NOMO-1 treated with dmso at 0.1 percent for 144 hours (cell line): Measurements from ENCODE around the gene SIPA1L3.
"Not testable (repeated sequence)": the region's sequence is repeated elsewhere in the genome, so short reads cannot be mapped to it uniquely, and the experiment has no call there.

Experiments used
- DNase-seq: peaks from one replicate; lab custom pipeline; 2025; ENCODE audit not compliant: unreplicated experiment; lab: John Stamatoyannopoulos, UW

Gene SIPA1L3, protein sequence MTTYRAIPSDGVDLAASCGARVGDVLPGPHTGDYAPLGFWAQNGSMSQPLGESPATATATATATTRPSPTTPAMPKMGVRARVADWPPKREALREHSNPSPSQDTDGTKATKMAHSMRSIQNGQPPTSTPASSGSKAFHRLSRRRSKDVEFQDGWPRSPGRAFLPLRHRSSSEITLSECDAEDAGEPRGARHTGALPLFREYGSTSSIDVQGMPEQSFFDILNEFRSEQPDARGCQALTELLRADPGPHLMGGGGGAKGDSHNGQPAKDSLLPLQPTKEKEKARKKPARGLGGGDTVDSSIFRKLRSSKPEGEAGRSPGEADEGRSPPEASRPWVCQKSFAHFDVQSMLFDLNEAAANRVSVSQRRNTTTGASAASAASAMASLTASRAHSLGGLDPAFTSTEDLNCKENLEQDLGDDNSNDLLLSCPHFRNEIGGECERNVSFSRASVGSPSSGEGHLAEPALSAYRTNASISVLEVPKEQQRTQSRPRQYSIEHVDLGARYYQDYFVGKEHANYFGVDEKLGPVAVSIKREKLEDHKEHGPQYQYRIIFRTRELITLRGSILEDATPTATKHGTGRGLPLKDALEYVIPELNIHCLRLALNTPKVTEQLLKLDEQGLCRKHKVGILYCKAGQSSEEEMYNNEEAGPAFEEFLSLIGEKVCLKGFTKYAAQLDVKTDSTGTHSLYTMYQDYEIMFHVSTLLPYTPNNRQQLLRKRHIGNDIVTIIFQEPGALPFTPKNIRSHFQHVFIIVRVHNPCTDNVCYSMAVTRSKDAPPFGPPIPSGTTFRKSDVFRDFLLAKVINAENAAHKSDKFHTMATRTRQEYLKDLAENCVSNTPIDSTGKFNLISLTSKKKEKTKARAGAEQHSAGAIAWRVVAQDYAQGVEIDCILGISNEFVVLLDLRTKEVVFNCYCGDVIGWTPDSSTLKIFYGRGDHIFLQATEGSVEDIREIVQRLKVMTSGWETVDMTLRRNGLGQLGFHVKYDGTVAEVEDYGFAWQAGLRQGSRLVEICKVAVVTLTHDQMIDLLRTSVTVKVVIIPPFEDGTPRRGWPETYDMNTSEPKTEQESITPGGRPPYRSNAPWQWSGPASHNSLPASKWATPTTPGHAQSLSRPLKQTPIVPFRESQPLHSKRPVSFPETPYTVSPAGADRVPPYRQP (N-terminal part only)

DNA sequence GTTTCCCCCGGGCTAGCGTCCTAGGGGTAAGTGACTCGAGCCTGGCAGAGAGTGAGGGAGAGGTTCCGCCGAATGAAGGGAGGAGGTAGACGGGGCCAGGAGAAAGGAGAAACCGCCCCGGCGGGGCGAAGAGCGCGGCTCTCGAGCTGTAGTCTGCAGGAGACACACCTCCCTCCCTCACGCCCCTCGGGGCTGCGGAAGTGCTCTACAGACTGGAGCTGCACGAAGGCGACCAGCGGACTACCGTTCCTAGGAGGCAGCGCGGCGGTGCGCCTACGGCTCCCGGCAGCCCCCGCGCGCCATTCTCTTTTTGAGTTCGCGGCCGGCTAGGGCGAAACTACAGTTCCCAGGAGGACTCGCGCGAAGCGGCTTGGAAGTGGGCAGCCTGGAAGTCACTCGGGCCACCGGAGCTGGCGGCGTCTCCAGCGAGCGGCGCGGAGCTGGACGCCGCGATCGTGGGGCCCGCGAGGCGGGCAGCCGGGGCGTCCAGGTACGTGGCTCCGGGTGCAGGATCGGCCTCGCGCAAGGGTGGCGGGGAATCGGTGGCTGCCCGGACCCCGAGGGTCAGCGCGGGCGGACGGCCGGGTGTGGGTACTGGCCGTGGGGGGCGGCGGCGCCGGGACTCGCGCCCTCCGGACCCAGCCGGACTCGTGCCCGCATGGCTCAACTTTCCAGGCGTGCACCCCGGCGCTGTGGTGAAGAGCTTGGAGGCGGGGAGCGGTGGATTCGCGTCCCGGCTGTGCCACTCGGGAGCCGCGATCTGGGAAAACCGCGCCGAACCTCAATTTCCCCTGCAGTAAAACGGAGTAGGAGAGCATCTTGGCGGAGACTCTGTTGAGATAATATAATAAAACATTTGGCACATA is at the start of gene SIPA1L3:
TSS of gene SIPA1L3 (plus strand) at position 340 of the 866 bp plus-strand sequence. CDS start 174,358 bp downstream, outside the sequence.
- DNase-seq, result peak; percentile 98

DNA sequence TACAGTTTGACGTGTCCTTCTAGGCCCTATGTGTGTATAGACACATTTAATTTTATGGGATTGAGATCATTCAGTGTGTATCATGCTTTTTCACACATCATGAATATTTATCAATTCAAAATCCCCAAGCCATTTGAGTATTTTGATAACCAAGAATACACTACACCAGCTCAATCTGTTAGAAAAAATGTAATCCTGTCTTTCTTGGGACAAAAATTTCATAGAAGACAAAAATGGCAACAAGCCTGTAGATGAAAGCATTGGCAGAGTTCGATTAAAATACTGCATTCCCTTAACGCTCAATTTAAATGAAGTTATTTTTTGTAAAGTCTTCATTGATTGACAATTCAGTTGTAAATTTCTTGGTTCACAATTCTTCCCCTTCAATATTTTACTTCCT is 42.5 kb upstream of the SIPA1L3 start:
- DNase-seq, result no peak

DNA sequence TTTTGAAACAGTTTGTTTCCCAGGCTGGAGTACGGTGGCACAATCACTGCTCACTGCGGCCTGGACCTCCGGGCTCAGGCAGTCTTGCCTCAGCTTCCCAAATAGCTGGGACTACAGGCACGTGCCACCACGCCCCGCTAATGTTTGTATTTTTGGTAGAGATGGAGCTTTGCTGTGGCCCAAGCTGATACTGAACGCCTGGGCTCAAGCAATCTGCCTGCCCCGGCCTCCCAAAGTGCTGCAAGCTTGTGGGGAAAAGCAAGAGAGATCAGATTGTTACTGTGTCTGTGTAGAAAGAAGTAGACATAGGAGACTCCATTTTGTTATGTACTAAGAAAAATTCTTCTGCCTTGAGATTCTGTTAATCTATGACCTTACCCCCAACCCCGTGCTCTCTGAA is 41.1 kb upstream of the SIPA1L3 start:
- DNase-seq, result not testable (repeated sequence)

DNA sequence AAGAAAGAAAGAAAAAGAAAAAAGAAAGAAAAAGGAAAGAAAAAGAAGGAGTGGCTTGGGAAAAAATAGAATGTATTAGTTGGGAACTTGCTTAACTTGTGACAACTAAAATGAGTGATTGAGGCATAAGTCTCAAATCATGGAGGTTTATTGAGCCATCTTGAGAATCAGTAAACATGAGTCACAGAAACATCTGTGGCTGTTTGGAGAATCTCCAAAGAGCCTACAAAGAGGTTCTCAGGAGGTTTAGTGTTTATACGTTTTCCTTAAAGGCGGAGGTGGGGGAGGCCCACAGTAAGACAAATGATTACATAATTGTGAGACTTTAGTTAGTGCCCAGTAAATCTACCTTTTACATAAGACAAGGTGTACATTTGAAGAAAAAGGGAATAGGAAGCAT is 39.2 kb upstream of the SIPA1L3 start:
- no peak for DNase-seq

DNA sequence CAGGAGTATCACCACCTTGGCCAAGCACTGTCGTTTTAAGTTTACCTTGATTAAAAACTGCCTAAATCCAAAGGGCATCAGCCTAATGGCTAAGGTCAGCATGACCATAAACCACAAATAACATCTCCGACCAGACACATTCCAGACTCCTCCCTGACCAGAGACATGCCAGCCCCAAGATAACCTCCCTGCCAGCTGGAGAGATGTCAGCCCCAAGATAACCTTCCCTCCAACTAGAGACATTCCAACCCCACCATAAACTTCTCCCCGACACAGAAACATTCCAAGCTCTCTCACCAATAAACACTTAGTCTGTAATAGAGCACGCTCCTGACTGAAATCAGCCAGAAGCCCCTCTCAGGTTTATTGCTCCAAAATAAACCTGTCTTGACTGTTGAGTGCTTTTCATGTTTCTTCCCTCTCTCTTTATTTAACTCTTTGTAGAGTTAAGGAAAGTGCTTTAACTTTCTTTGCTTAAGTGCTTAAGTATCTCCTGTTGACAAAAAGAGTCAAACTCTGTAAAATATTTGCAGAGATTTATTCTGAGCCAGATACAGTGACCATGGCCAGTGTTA is 37.2 kb upstream of the SIPA1L3 start:
- DNase-seq, result no peak

DNA sequence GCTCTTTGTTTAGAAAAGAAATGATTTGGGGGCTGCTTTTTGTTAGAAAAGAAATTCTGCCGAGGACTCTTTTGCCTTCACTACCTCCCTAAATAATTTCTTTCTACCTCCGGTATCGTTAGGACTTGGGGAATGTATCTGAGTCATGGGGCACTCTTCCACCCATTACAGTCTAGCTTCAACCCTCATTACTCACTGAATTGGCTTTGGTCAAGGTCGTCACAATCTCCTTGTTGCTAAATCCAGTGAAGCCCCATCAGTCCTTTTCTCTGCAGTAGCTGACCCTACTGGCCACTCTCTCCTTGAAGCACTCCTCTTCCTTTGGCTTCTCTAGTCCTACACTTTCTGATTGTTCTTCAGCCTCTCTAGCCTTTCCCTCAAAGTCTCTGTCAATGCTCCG is 34.6 kb upstream of the SIPA1L3 start:
- DNase-seq, result no peak

DNA sequence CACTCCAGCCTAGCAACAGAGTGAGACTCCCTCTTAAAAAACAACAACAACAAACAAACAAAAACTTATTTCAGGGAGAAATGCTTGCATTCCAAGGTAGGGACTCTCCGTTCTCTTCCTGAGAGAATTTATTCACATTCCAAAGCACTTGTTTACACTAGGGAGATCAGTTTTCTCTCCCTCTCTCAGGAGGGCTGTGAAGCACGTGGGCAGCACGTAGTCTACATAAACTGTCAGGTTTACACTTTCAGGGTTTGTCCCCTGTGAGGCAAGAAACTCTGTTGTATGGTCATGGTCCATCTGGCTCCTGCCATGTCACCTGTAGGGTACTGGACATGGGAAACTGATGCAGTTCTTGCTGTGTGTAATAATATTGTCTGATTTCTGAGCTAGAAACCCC is 32.2 kb upstream of the SIPA1L3 start:
- DNase-seq, result no peak

DNA sequence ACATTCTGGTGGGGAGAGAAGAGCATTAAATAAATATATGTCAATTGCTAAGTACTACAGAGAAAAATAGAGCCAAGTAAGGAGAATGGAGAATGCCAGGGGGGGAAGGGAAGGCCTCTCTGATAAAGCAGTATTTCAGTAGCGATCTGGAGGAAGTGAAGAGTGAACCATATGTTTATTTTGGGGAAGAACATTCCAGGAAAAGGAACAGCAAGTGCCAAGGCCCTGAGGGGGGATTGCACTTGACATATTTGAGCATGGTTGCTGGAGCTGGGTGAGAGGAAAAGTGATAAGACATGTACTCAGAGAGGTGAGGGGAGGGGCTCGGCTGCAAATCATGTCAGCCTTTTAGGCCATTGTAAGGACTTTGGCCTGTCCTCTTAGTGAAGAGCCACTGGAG is 31.0 kb upstream of the SIPA1L3 start:
- DNase-seq, result no peak

DNA sequence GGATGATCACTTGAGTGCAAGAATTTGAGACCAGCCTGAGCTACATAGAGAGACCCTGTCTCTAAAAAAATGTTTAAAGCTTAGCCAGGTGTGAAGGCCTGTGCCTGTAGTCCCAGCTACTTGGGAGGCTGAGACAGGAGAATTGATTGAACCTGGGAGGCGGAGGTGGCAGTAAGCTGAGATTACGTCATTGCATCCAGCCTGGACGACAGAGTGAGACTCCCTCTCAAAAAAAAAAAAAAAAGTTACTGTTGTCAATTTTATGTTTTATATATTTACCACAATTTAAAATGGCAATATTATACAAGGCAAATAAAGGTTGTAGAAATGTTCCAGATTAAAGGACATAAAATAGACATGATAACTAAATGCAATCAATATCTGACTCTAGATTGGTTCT is 29.9 kb upstream of the SIPA1L3 start:
- DNase-seq, result no peak

DNA sequence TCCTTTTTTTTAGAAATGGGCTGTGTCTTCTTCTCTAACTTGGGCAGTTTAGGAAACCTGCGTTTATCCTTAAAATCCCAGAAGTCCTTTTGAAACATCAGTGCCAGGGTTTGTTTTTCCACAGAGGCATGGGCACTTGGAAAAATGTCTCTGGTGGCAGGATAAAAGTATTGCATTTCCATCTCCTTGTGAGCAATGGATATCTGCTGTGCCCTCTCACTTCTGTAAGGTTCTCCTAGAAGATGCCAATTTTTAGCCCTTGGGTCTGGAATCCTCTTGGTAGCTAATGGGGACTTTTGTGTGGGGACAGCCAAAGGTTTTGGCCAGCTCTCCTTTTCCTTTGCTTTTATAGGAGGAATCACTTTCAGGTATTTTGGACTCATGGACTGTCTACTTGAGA is 21.6 kb upstream of the SIPA1L3 start:
- no peak for DNase-seq

DNA sequence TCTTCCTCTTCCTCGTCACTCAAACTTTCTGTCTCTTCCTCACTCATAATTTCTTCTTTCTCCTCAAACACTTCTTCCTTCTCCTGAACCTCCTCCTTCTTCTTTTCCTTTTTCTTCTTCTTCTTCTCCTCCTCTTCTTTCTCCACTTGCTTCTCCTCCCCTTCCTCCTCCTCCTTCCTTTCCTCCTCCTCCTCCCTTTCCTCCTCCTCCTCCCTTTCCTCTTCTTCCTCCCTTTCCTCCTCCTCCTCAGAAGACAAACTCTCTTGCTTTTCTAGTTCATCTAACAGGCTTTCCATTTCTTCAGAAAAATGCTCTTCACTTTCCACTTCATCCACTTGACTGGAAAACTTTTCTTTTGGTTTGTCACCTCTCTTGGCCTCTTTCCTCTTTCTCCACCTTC is 20.4 kb upstream of the SIPA1L3 start:
- no peak for DNase-seq

DNA sequence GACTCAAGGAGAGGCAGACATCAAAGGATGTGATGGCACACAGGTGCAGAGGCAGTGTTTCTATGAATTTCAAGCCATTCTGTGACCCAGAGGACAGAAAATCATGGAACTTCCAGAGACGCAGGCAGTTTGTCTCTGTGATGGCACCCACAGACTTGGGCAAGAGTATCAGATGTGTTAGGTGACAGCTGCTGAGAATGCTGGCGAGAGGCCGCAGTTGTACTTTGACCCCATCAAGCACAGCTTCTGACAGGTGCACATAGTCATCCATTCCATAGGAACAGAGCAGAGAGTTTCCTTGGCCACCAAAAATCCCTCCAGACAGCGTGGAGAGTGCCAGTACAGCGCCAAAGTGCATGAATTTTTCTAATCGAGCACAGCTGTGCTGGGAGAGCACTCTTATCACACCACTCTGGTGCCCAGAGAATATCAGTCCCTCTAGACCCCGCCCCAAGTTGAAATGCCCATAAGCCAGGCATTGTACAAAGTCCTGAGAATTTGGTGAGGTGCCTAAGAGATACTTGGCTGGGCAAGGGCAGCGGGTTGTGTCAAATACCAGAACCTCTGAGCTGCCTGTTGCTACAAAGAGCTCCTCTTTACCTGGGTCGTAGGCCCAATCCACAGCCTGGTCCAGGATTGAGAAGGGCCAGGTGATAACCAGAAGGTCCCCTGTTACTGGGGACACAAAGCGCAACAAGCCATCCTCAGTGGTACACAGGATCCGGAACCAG is 13.0 kb upstream of the SIPA1L3 start:
- no peak for DNase-seq

DNA sequence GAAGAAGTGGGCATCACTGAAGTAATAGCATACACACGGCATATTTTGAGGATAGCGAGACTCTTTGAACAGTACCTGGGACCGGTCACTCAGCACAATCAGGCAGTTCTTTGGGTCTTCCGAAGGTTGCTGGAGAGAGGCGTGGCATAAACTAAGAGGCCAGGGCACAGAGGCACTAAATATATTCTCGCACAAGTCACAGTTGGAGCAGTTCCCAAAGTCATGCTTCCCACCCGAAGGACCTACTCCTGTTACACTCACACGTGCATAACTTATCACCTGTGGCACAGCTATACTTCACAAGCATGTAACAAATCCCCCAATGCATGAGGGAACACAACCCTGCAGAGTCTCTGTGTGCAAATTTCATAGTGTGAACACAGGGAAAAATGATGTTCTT is 10.8 kb upstream of the SIPA1L3 start:
- no peak for DNase-seq

DNA sequence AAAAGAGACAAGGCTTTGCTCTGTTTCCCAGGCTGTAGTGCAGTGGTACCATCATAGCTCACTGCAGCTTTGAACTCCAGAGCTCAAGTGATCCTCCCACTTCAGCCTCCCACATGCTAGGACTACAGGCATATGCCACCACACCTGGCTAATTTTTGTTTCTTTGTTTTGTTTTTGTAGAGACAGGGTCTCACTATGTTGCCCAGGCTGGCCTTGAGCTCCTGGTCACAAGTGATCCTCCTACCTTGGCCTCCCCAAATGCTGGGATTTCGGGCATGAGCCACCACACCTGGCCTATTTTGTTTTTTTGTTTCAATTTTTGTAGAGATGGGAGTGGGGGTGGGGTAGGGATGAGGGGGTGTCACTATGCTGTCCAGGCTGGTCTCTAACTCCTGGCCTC is 7.6 kb upstream of the SIPA1L3 start:
- DNase-seq, result no peak

DNA sequence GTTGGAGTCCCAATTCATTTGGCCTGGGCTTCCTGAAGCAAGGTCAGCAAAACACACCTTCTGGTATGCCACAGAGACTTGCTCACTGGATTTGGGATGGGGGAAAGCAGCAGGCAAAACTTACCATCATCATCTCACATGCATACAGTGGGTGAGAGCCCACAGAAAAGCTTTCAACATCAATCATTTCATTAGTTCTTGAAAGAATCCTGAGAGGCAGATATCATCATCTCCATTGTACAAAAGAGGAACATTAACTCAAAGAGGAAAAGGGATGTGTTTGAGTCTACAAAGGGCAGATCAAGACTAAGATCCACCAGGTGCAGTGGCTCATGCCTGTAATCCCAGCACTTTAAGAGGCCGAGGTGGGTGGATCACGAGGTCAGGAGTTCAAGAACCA is 7.0 kb upstream of the SIPA1L3 start:
- no peak for DNase-seq

DNA sequence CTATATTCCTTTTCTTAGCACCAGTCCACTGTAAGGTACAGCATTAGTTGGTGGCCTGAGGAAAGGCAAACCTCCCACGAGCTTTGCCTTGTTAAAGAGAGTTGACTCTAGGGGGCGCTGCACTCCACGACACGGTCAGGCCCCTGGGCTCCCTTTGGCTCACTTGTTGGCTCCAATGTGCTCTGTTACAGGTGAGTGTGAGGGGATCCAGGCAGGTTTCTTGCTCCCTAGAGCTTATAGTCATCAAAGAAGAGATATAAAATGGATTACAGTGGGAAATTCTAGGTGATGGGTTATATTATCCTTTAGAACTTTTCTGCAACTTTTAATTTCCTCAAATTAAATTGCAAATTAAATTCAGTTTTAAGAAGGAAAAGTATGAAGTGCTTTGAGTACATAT is 4.3 kb upstream of the SIPA1L3 start:
- DNase-seq, result peak; percentile 36

DNA sequence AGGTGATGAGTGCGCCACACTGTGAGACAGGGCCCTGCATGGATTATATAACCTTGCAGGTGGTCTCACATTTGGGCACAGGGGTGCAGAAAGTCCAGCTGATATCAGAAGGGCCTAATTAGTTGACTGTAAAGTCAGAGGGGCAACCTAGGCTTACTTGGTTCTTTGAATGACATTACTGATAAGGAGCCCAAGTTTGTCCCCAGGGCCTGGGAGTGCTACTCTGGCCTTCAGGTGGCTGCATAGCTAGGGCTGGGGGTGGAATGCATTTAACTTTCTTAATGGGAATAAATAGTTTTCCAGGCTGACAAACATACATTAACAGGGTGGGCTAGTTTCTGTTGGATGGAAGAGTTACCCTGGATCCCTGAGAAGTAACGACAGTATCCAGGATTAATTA is 3.9 kb upstream of the SIPA1L3 start:
- no peak for DNase-seq

DNA sequence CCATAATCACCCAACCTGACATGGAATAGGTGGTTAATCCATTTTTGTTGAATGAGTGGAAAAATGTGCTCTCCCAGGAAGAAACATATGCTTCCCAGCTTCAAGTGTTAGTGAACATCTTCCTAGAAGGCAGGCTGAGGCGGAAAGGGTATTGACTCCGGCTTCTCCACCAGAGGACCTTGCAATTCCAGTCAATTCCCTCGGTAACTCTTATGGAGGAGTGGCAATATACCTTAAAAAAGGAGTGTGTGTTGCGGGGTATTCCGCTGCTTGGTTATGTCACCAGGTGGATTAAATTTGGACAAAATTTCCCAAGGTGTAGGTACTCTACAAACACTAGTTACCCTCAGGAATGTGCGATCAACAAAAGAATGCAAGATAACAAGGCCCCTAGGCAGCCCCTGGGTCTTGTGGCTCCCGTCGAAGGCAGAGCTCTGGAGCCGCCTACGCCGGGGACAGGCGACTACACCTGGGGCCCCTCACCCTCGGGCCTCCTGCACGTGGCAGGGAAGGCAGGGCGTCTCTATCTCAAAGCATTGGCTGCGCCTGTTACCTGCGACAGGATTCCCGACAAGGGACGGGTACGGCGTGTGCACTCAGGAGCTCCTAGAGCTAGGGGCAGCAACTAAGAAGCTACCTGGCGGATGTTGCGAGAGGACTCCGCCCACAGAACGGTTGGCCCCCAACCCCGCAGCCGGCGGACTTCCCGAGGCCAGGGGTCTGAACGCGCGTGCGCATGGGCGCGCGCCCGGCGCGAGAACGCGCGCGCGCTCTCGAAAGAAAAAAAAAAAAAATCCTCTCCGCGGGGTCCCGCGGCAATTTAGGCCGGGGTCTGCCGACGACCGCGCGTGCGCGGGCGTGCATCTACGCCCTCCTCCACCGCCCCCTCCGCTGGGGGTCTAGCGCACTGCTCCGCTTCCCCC is 801 bp upstream of the SIPA1L3 start, which contains the start of gene WDR87:
TSS of gene WDR87 (minus strand) at position 649 of the 923 bp plus-strand sequence. CDS start 8,355 bp downstream, outside the sequence.
- no peak for DNase-seq
